K562 (cell line): ENCODE results near the gene ATP23. TPM values are rescaled to one million over a fixed set of nuclear protein-coding genes. Genes with fewer than 3 reads are reported as not detected.

Experiments
- CREB1 ChIP-seq, 2 experiments: sonication (generic) in 1 of 2; formaldehyde crosslinking in 1 of 2; IDR thresholded peaks; 2 replicates each; pipeline versions ENCODE4 v1.6.1 to v1.8.0; 2012 to 2022; ENCODE audit warnings: inconsistent platforms in 1 of 2, mild to moderate bottlenecking in 1 of 2, missing genetic modification reagents in 1 of 2, moderate library complexity in 1 of 2
- ILF3 ChIP-seq: fragments of 450-650 bp; IDR thresholded peaks from 2 replicates; pipeline ENCODE4 v1.6.1; 2018; ENCODE audit warnings: antibody characterized with exemption, mild to moderate bottlenecking, moderate library complexity, borderline replicate concordance
- JUNB ChIP-seq: fragments of 450-650 bp; formaldehyde crosslinking; conservative IDR thresholded peaks from 2 replicates; pipeline ENCODE4 v1.4.0; 2020; ENCODE audit warnings: mild to moderate bottlenecking
- MYBL2 ChIP-seq, 2 experiments: fragments of 450-650 bp in 1 of 2; sonication (generic) in 1 of 2; formaldehyde crosslinking in 1 of 2; IDR thresholded peaks; 2 replicates each; pipeline versions ENCODE4 v1.6.1 to v1.8.1; 2017 to 2022; ENCODE audit warnings: borderline replicate concordance in 1 of 2, inconsistent platforms in 1 of 2, low read depth in 1 of 2, mild to moderate bottlenecking in 1 of 2, missing genetic modification reagents in 1 of 2, moderate library complexity in 1 of 2
- POU5F1 ChIP-seq: fragments of 150-350 bp; IDR thresholded peaks from 2 replicates; pipeline ENCODE4 v1.6.1; 2014; ENCODE audit warnings: borderline replicate concordance, low read length, low read depth, mild to moderate bottlenecking; ENCODE audit not compliant: partially characterized antibody
- RCOR1 ChIP-seq, 2 experiments: IDR thresholded peaks; 2 replicates each; pipeline ENCODE4 v1.6.1; 2012; ENCODE audit warnings: low read depth in 2 of 2, low read length in 2 of 2, borderline replicate concordance in 1 of 2, improper control_type of control experiment in 1 of 2
- SMAD3 ChIP-seq: fragments of 450-650 bp; formaldehyde crosslinking; conservative IDR thresholded peaks from 2 replicates; pipeline ENCODE4 v1.4.0; 2020; ENCODE audit warnings: mild to moderate bottlenecking
- SOX6 ChIP-seq: fragments of 450-650 bp; IDR thresholded peaks from 2 replicates; pipeline ENCODE4 v1.6.1; 2014; ENCODE audit warnings: mild to moderate bottlenecking
- STAT5B ChIP-seq: fragments of 250-450 bp; sonication (Bioruptor Pico); IDR thresholded peaks from 2 replicates; pipeline ENCODE4 v1.8.0; 2021; ENCODE audit warnings: mild to moderate bottlenecking, inconsistent platforms
- TAF15 ChIP-seq: fragments of 200-400 bp; formaldehyde crosslinking; IDR thresholded peaks from 2 replicates; pipeline ENCODE4 v1.6.1; 2017; ENCODE audit warnings: mild to moderate bottlenecking, low read depth, low read length, moderate library complexity
- TFE3 ChIP-seq: fragments of 450-650 bp; formaldehyde crosslinking; IDR thresholded peaks from 2 replicates; pipeline ENCODE4 v1.4.0; 2020; ENCODE audit warnings: mild to moderate bottlenecking, mixed read lengths
- THRB ChIP-seq: fragments of 450-650 bp; formaldehyde crosslinking; conservative IDR thresholded peaks from 2 replicates; pipeline ENCODE4 v1.4.0; 2022; ENCODE audit warnings: mild to moderate bottlenecking, missing genetic modification characterization
- ZBTB12 ChIP-seq: fragments of 250-450 bp; sonication (Bioruptor Pico); IDR thresholded peaks from 2 replicates; pipeline ENCODE4 v1.4.0; 2020
- ZNF586 ChIP-seq: fragments of 450-650 bp; formaldehyde crosslinking; conservative IDR thresholded peaks from 2 replicates; pipeline ENCODE4 v1.4.0; 2020; ENCODE audit warnings: mild to moderate bottlenecking, moderate library complexity
- ZNF592 ChIP-seq: fragments of 450-650 bp; IDR thresholded peaks from 2 replicates; pipeline ENCODE4 v1.6.1; 2017; ENCODE audit warnings: antibody characterized with exemption, mild to moderate bottlenecking
- polyA plus RNA-seq, 8 experiments: library from polyadenylated mRNA; depleted of rRNA in 4 of 8; stranded (reverse) in 5 of 8; unstranded in 3 of 8; fragments of >200 nt; fragmentation: Nextera tagmentation in 2 of 8; fragmentation: Illumina TruSeq in 1 of 8; extraction: Ambion mirVana in 2 of 8; extraction: Trizol in 1 of 8; gene quantifications; 2 replicates each; pipeline versions ENCODE4 v1.2.1 to v1.2.3, GENCODE V29; 2011 to 2014; ENCODE audit warnings: inconsistent platforms in 1 of 8, missing spikeins in 1 of 8
- total RNA-seq, 7 experiments: library from RNA; depleted of rRNA in 6 of 7; stranded (reverse); fragments of >200 nt in 6 of 7; fragmentation: Illumina TruSeq in 2 of 7; extraction: Trizol in 2 of 7; gene quantifications; 2 replicates each; pipeline versions ENCODE4 v1.2.1 to v1.2.3, GENCODE V29; 2011 to 2021; ENCODE audit warnings: low replicate concordance in 1 of 7

The ATP23 gene
- total and polyA plus RNA-seq, 9 of the 15 experiments (the other 6 are each of a cell fraction or from before 2014, with no cell fraction given) = 8.3 to 53.7 (median 28.5) TPM

- TF ChIP-seq ZNF592 = peak; percentile 82
- TF ChIP-seq POU5F1 = no peak
- no peak for TF ChIP-seq STAT5B (CRISPR knock-in tag)
- TF ChIP-seq RCOR1 (IDR thresholded peaks at IDR 0.05; ENCODE audit: borderline replicate concordance in 1 of 2, low read depth in 2 of 2, low read length in 2 of 2) = peak in 1 of 2 experiments; percentile 80; a peak in 1 of 4 replicates
- TF ChIP-seq TFE3 = peak; percentile 84
- no peak for TF ChIP-seq ZNF586 (CRISPR knock-in tag)
- 0 out of 2 replicates have a peak, but pooled peaks have one; percentile 21 for TF ChIP-seq THRB
- no peak for TF ChIP-seq TAF15
- TF ChIP-seq ZBTB12 (CRISPR knock-in tag) = no peak
- TF ChIP-seq ILF3 = no peak
- TF ChIP-seq CREB1 (IDR thresholded peaks at IDR 0.05) = no peak
- TF ChIP-seq CREB1 (CRISPR knock-in tag; IDR thresholded peaks at IDR 0.05) = peak; percentile 66; the same call in 1 of the 2 replicates
- TF ChIP-seq MYBL2 (IDR thresholded peaks at IDR 0.05; ENCODE audit: low read depth) = no peak
- no peak for TF ChIP-seq MYBL2 (CRISPR knock-in tag; IDR thresholded peaks at IDR 0.05; ENCODE audit: borderline replicate concordance)
- TF ChIP-seq SOX6 = peak; percentile 89
- TF ChIP-seq SMAD3 (CRISPR knock-in tag) = no peak
- no peak for TF ChIP-seq JUNB (CRISPR knock-in tag)
Observed at GRCh38 chr12:57904848-57905811, 36.2 kb upstream of the ATP23 start (continued).
